OCI-LY3 (cell line): Measurements from ENCODE around the gene CCZ1B.
"Not testable (repeated sequence)": the region's sequence is repeated elsewhere in the genome, so short reads cannot be mapped to it uniquely, and the experiment has no call there.

ENCODE experiments used
- EZH2phosphoT487 ChIP-seq: fragments of 200-600 bp; shearing (Covaris generic); IDR thresholded peaks from 2 replicates; pipeline ENCODE4 v1.6.1; 2018; ENCODE audit warnings: antibody characterized with exemption, mixed run types, low read depth
- TF ChIP-seq, protein P1 (sequence below): fragments of 200-600, 300-600 bp; sonication (generic); IDR thresholded peaks from 2 replicates; pipeline ENCODE4 v1.5.1; 2014; ENCODE audit warnings: antibody characterized with exemption, low read length, low read depth

GRCh38 chr7:6849127-6849526 lies 23.1 kb upstream of the CCZ1B start:
- not testable (repeated sequence) for TF ChIP-seq EZH2phosphoT487
- TF ChIP-seq, protein P1, sequence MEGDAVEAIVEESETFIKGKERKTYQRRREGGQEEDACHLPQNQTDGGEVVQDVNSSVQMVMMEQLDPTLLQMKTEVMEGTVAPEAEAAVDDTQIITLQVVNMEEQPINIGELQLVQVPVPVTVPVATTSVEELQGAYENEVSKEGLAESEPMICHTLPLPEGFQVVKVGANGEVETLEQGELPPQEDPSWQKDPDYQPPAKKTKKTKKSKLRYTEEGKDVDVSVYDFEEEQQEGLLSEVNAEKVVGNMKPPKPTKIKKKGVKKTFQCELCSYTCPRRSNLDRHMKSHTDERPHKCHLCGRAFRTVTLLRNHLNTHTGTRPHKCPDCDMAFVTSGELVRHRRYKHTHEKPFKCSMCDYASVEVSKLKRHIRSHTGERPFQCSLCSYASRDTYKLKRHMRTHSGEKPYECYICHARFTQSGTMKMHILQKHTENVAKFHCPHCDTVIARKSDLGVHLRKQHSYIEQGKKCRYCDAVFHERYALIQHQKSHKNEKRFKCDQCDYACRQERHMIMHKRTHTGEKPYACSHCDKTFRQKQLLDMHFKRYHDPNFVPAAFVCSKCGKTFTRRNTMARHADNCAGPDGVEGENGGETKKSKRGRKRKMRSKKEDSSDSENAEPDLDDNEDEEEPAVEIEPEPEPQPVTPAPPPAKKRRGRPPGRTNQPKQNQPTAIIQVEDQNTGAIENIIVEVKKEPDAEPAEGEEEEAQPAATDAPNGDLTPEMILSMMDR = not testable (repeated sequence)
